T follicular helper cell (primary cell): Measurements from ENCODE around the gene CNPY1.
A peak's percentile ranks its signal among the peaks of the same experiment; 100 is the strongest.

ENCODE experiments used
- DNase-seq: peaks from one replicate; pipeline ENCODE4 v3.0.0-alpha.2; 2020; ENCODE audit warnings: low read depth

The CNPY1 gene

GRCh38 chr7:155488483-155489127 lies 57.8 kb downstream of the CNPY1 start:
- DNase-seq, result no peak

- no peak for DNase-seq
These were observed 58.6 kb downstream of the CNPY1 start for GRCh38 chr7:155487509-155488482.

GRCh38 chr7:155486783-155487508 lies 59.4 kb downstream of the CNPY1 start:
- DNase-seq, result no peak

GRCh38 chr7:155484483-155485399 lies 61.6 kb downstream of the CNPY1 start:
- DNase-seq, result no peak

GRCh38 chr7:155483868-155484325 lies 62.5 kb downstream of the CNPY1 start:
- no peak for DNase-seq

- no peak for DNase-seq
These were observed 63.1 kb downstream of the CNPY1 start for GRCh38 chr7:155483245-155483644.

- peak; percentile 7 for DNase-seq
These were observed 63.7 kb downstream of the CNPY1 start for GRCh38 chr7:155482511-155483183.

- DNase-seq, result no peak
These were observed 64.6 kb downstream of the CNPY1 start for GRCh38 chr7:155481764-155482163.

- DNase-seq, result no peak
These were observed 68.9 kb downstream of the CNPY1 start for GRCh38 chr7:155477476-155477875.

GRCh38 chr7:155471718-155472117 lies 74.6 kb downstream of the CNPY1 start:
- no peak for DNase-seq

- DNase-seq, result no peak
These were observed 75.4 kb downstream of the CNPY1 start for GRCh38 chr7:155470686-155471638.

- no peak for DNase-seq
These were observed 76.2 kb downstream of the CNPY1 start for GRCh38 chr7:155470186-155470487.

GRCh38 chr7:155469311-155470185 lies 76.8 kb downstream of the CNPY1 start:
- no peak for DNase-seq

- no peak for DNase-seq
These were observed 77.6 kb downstream of the CNPY1 start for GRCh38 chr7:155468785-155469148.

- DNase-seq, result no peak
These were observed 78.2 kb downstream of the CNPY1 start for GRCh38 chr7:155467846-155468784.

- DNase-seq, result peak; percentile 7
These were observed 79.3 kb downstream of the CNPY1 start for GRCh38 chr7:155466814-155467733.
